ENCODE data around the gene LPCAT3. TPM values are rescaled to one million over a fixed set of nuclear protein-coding genes. Genes with fewer than 3 reads are reported as not detected.

LPCAT3 gene
- total and polyA plus RNA-seq, 2 of the 13 experiments (the other 11 are each of a cell fraction or from before 2014, with no cell fraction given): 44.5 to 64.3 TPM

GRCh38 chr12:7008864-7009263 is 9.4 kb downstream of the LPCAT3 start (continued):
- TF ChIP-seq ZNF609 (CRISPR knock-in tag; IDR thresholded peaks at IDR 0.05; ENCODE audit: borderline replicate concordance): no peak
- TF ChIP-seq HDAC2 (CRISPR knock-in tag; IDR thresholded peaks at IDR 0.05): no peak
- no peak for TF ChIP-seq ZBTB39 (CRISPR knock-in tag; IDR thresholded peaks at IDR 0.05)
- no peak for TF ChIP-seq PAXIP1 (CRISPR knock-in tag; conservative IDR thresholded peaks at IDR 0.05)
- TF ChIP-seq ZNF546 (CRISPR knock-in tag; conservative IDR thresholded peaks at IDR 0.05): no peak
- no peak for TF ChIP-seq ZSCAN29 (CRISPR knock-in tag; conservative IDR thresholded peaks at IDR 0.05)
- no peak for TF ChIP-seq ADNP (CRISPR knock-in tag; IDR thresholded peaks at IDR 0.05)

Measured in HepG2 (cell line).